Pons (tissue), 1 donor: ENCODE data around the gene TCP11L1.
"Not testable (repeated sequence)": the region's sequence is repeated elsewhere in the genome, so short reads cannot be mapped to it uniquely, and the experiment has no call there.

ENCODE experiments used
- DNase-seq: peaks from one replicate; pipeline ENCODE4 v3.0.0-alpha.2; 2016; ENCODE audit warnings: low spot score

The TCP11L1 gene

GRCh38 chr11:33065445-33066178, 26.2 kb downstream of the TCP11L1 start:
- DNase-seq: peak; percentile 37

- DNase-seq: no peak
Measured at GRCh38 chr11:33067294-33067693, 27.9 kb downstream of the TCP11L1 start.

GRCh38 chr11:33068611-33069340, 29.4 kb downstream of the TCP11L1 start:
- DNase-seq: no peak

- DNase-seq: no peak
Measured at GRCh38 chr11:33072465-33072864, 33.1 kb downstream of the TCP11L1 start.

- no peak for DNase-seq
Measured at GRCh38 chr11:33083918-33084317, 44.5 kb downstream of the TCP11L1 start.

GRCh38 chr11:33086017-33086416, 46.6 kb downstream of the TCP11L1 start:
- no peak for DNase-seq

GRCh38 chr11:33089776-33090175, 50.4 kb downstream of the TCP11L1 start:
- no peak for DNase-seq

- DNase-seq: no peak
Measured at GRCh38 chr11:33094157-33094556, 54.8 kb downstream of the TCP11L1 start.

- no peak for DNase-seq
Measured at GRCh38 chr11:33103836-33104235, 64.5 kb downstream of the TCP11L1 start.

- DNase-seq: no peak
Measured at GRCh38 chr11:33109294-33109895, 70.0 kb downstream of the TCP11L1 start.

- DNase-seq: no peak
Measured at GRCh38 chr11:33110083-33110482, 70.7 kb downstream of the TCP11L1 start.

- DNase-seq: no peak
Measured at GRCh38 chr11:33116535-33116934, 77.2 kb downstream of the TCP11L1 start.

- DNase-seq: not testable (repeated sequence)
Measured at GRCh38 chr11:33122696-33123095, 83.3 kb downstream of the TCP11L1 start.
